ENCODE data around the gene PLPP4.

The PLPP4 gene

GRCh38 chr10:120580918-120581895 lies 124.2 kb downstream of the PLPP4 start:
- DNase-seq: peak; percentile 12

- no peak for DNase-seq
Measured at GRCh38 chr10:120582753-120583152, 125.7 kb downstream of the PLPP4 start.

- DNase-seq: no peak
Measured at GRCh38 chr10:120583424-120584108, 126.5 kb downstream of the PLPP4 start.

GRCh38 chr10:120584786-120585185 lies 127.8 kb downstream of the PLPP4 start:
- DNase-seq: no peak

GRCh38 chr10:120586471-120586872 lies 129.4 kb downstream of the PLPP4 start:
- DNase-seq: no peak

GRCh38 chr10:120587061-120587460 lies 130.0 kb downstream of the PLPP4 start:
- no peak for DNase-seq

- no peak for DNase-seq
Measured at GRCh38 chr10:120588311-120588710, 131.3 kb downstream of the PLPP4 start.

GRCh38 chr10:120593693-120594092 lies 136.7 kb downstream of the PLPP4 start:
- no peak for DNase-seq

- DNase-seq: no peak
Measured at GRCh38 chr10:120597902-120598301, 140.9 kb downstream of the PLPP4 start.

GRCh38 chr10:120598386-120598785 lies 141.4 kb downstream of the PLPP4 start:
- DNase-seq: peak; percentile 17

GRCh38 chr10:120599200-120599724 lies 142.2 kb downstream of the PLPP4 start:
- DNase-seq: no peak

- no peak for DNase-seq
Measured at GRCh38 chr10:120600871-120601649, 144.0 kb downstream of the PLPP4 start.

GRCh38 chr10:120601999-120602398 lies 145.0 kb downstream of the PLPP4 start:
- DNase-seq: no peak

GRCh38 chr10:120605410-120605809 lies 148.4 kb downstream of the PLPP4 start:
- no peak for DNase-seq

- no peak for DNase-seq
Measured at GRCh38 chr10:120606051-120606764, 149.2 kb downstream of the PLPP4 start.

- DNase-seq: no peak
Measured at GRCh38 chr10:120607016-120607709, 150.1 kb downstream of the PLPP4 start.

GRCh38 chr10:120607710-120608703 lies 151.0 kb downstream of the PLPP4 start:
- no peak for DNase-seq

GRCh38 chr10:120609006-120609405 lies 152.0 kb downstream of the PLPP4 start:
- peak; percentile 6 for DNase-seq

- no peak for DNase-seq
Measured at GRCh38 chr10:120610791-120611190, 153.8 kb downstream of the PLPP4 start.

- DNase-seq: no peak
Measured at GRCh38 chr10:120612756-120613155, 155.7 kb downstream of the PLPP4 start.

All from DMS53 (cell line).